ENCODE results near the gene SLIT1.
"Not testable (repeated sequence)": the region's sequence is repeated elsewhere in the genome, so short reads cannot be mapped to it uniquely, and the experiment has no call there.

The SLIT1 gene

GRCh38 chr10:97040706-97041105 lies 145.1 kb downstream of the SLIT1 start:
- Histone ChIP-seq H3K36me3 (ENCODE audit: control insufficient read depth in 1 of 2, insufficient read depth in 2 of 2, low read length in 2 of 2) (no peaks in the 10 kb centered on the region), H3K27me3 (ENCODE audit: control insufficient read depth in 1 of 2, insufficient read depth in 2 of 2, low read length in 2 of 2) (no peaks in the 10 kb centered on the region), H3K4me1 (ENCODE audit: control insufficient read depth in 1 of 2, insufficient read depth in 2 of 2, low read length in 2 of 2) (peaks cover 12% of the 10 kb centered on the region in 2 donors), H3K27ac (ENCODE audit: low read depth, low read length) (no peak overlapping the region), H3K4me3 (ENCODE audit: low read depth in 1 of 2, low read length in 2 of 2) (no peak overlapping the region), H3K9me3 (ENCODE audit: control insufficient read depth in 1 of 2, low read length in 2 of 2) (peaks cover 0 to 4% of the 10 kb centered on the region in 2 donors), H3K9ac (ENCODE audit: low read depth in 1 of 2, low read length in 2 of 2) (no peak overlapping the region)

GRCh38 chr10:97040248-97040584 lies 145.5 kb downstream of the SLIT1 start:
- peaks cover 12% of the 10 kb centered on the region in 2 donors for H3K4me1 ChIP-seq (ENCODE audit: control insufficient read depth in 1 of 2, insufficient read depth in 2 of 2, low read length in 2 of 2)
- H3K27me3 ChIP-seq (ENCODE audit: control insufficient read depth in 1 of 2, insufficient read depth in 2 of 2, low read length in 2 of 2): no peaks in the 10 kb centered on the region
- peaks cover 0 to 4% of the 10 kb centered on the region in 2 donors for H3K9me3 ChIP-seq (ENCODE audit: control insufficient read depth in 1 of 2, low read length in 2 of 2)
- no peaks in the 10 kb centered on the region for H3K36me3 ChIP-seq (ENCODE audit: control insufficient read depth in 1 of 2, insufficient read depth in 2 of 2, low read length in 2 of 2)
- H3K9ac ChIP-seq (ENCODE audit: low read depth in 1 of 2, low read length in 2 of 2): no peak overlapping the region
- no peak overlapping the region for H3K27ac ChIP-seq (ENCODE audit: low read depth, low read length)
- H3K4me3 ChIP-seq (ENCODE audit: low read depth in 1 of 2, low read length in 2 of 2): no peak overlapping the region

- Histone ChIP-seq H3K4me1 (ENCODE audit: control insufficient read depth in 1 of 2, insufficient read depth in 2 of 2, low read length in 2 of 2) (peaks cover 12% of the 10 kb centered on the region in 2 donors), H3K4me3 (ENCODE audit: low read depth in 1 of 2, low read length in 2 of 2) (no peak overlapping the region), H3K27me3 (ENCODE audit: control insufficient read depth in 1 of 2, insufficient read depth in 2 of 2, low read length in 2 of 2) (no peaks in the 10 kb centered on the region), H3K9me3 (ENCODE audit: control insufficient read depth in 1 of 2, low read length in 2 of 2) (peaks cover 0 to 1% of the 10 kb centered on the region in 2 donors), H3K9ac (ENCODE audit: low read depth in 1 of 2, low read length in 2 of 2) (no peak overlapping the region), H3K36me3 (ENCODE audit: control insufficient read depth in 1 of 2, insufficient read depth in 2 of 2, low read length in 2 of 2) (no peaks in the 10 kb centered on the region), H3K27ac (ENCODE audit: low read depth, low read length) (no peak overlapping the region)
Measured at GRCh38 chr10:97039538-97040247, 146.1 kb downstream of the SLIT1 start.

- Histone ChIP-seq H3K9ac (ENCODE audit: low read depth in 1 of 2, low read length in 2 of 2) (no peak overlapping the region), H3K4me3 (ENCODE audit: low read depth in 1 of 2, low read length in 2 of 2) (no peak overlapping the region), H3K27me3 (ENCODE audit: control insufficient read depth in 1 of 2, insufficient read depth in 2 of 2, low read length in 2 of 2) (no peaks in the 10 kb centered on the region), H3K36me3 (ENCODE audit: control insufficient read depth in 1 of 2, insufficient read depth in 2 of 2, low read length in 2 of 2) (no peaks in the 10 kb centered on the region), H3K27ac (ENCODE audit: low read depth, low read length) (no peak overlapping the region), H3K9me3 (ENCODE audit: control insufficient read depth in 1 of 2, low read length in 2 of 2) (no peaks in the 10 kb centered on the region), H3K4me1 (ENCODE audit: control insufficient read depth in 1 of 2, insufficient read depth in 2 of 2, low read length in 2 of 2) (peaks cover 12% of the 10 kb centered on the region in 2 donors)
Measured at GRCh38 chr10:97038688-97039087, 147.1 kb downstream of the SLIT1 start.

- H3K9ac ChIP-seq (ENCODE audit: low read depth in 1 of 2, low read length in 2 of 2): peak overlapping the region; percentile 35 to 66
- H3K27me3 ChIP-seq (ENCODE audit: control insufficient read depth in 1 of 2, insufficient read depth in 2 of 2, low read length in 2 of 2): no peaks in the 10 kb centered on the region
- H3K9me3 ChIP-seq (ENCODE audit: control insufficient read depth in 1 of 2, low read length in 2 of 2): no peaks in the 10 kb centered on the region
- H3K27ac ChIP-seq (ENCODE audit: low read depth, low read length): no peak overlapping the region
- H3K4me3 ChIP-seq (ENCODE audit: low read depth in 1 of 2, low read length in 2 of 2): peak overlapping the region; percentile 80 to 83
- H3K4me1 ChIP-seq (ENCODE audit: control insufficient read depth in 1 of 2, insufficient read depth in 2 of 2, low read length in 2 of 2): peaks cover 12% of the 10 kb centered on the region in 2 donors
- H3K36me3 ChIP-seq (ENCODE audit: control insufficient read depth in 1 of 2, insufficient read depth in 2 of 2, low read length in 2 of 2): no peaks in the 10 kb centered on the region
Measured at GRCh38 chr10:97037365-97038361, 148.1 kb downstream of the SLIT1 start.

- H3K9ac ChIP-seq (ENCODE audit: low read depth in 1 of 2, low read length in 2 of 2): no peak overlapping the region
- no peaks in the 10 kb centered on the region for H3K27me3 ChIP-seq (ENCODE audit: control insufficient read depth in 1 of 2, insufficient read depth in 2 of 2, low read length in 2 of 2)
- H3K27ac ChIP-seq (ENCODE audit: low read depth, low read length): no peak overlapping the region
- H3K4me3 ChIP-seq (ENCODE audit: low read depth in 1 of 2, low read length in 2 of 2): no peak overlapping the region
- peaks cover 12% of the 10 kb centered on the region in 2 donors for H3K4me1 ChIP-seq (ENCODE audit: control insufficient read depth in 1 of 2, insufficient read depth in 2 of 2, low read length in 2 of 2)
- no peaks in the 10 kb centered on the region for H3K9me3 ChIP-seq (ENCODE audit: control insufficient read depth in 1 of 2, low read length in 2 of 2)
- H3K36me3 ChIP-seq (ENCODE audit: control insufficient read depth in 1 of 2, insufficient read depth in 2 of 2, low read length in 2 of 2): no peaks in the 10 kb centered on the region
Measured at GRCh38 chr10:97034958-97035769, 150.6 kb downstream of the SLIT1 start.

- no peak overlapping the region for H3K4me3 ChIP-seq (ENCODE audit: low read depth in 1 of 2, low read length in 2 of 2)
- H3K9me3 ChIP-seq (ENCODE audit: control insufficient read depth in 1 of 2, low read length in 2 of 2): no peaks in the 10 kb centered on the region
- H3K9ac ChIP-seq (ENCODE audit: low read depth in 1 of 2, low read length in 2 of 2): no peak overlapping the region
- H3K27me3 ChIP-seq (ENCODE audit: control insufficient read depth in 1 of 2, insufficient read depth in 2 of 2, low read length in 2 of 2): no peaks in the 10 kb centered on the region
- no peaks in the 10 kb centered on the region for H3K36me3 ChIP-seq (ENCODE audit: control insufficient read depth in 1 of 2, insufficient read depth in 2 of 2, low read length in 2 of 2)
- no peak overlapping the region for H3K27ac ChIP-seq (ENCODE audit: low read depth, low read length)
- H3K4me1 ChIP-seq (ENCODE audit: control insufficient read depth in 1 of 2, insufficient read depth in 2 of 2, low read length in 2 of 2): peaks cover 12% of the 10 kb centered on the region in 2 donors
Measured at GRCh38 chr10:97034301-97034700, 151.5 kb downstream of the SLIT1 start.

GRCh38 chr10:97033841-97034240 lies 151.9 kb downstream of the SLIT1 start:
- not testable (repeated sequence) for H3K27ac ChIP-seq (ENCODE audit: low read depth, low read length); H3K9me3 ChIP-seq (ENCODE audit: control insufficient read depth in 1 of 2, low read length in 2 of 2); H3K36me3 ChIP-seq (ENCODE audit: control insufficient read depth in 1 of 2, insufficient read depth in 2 of 2, low read length in 2 of 2); H3K4me3 ChIP-seq (ENCODE audit: low read depth in 1 of 2, low read length in 2 of 2); H3K27me3 ChIP-seq (ENCODE audit: control insufficient read depth in 1 of 2, insufficient read depth in 2 of 2, low read length in 2 of 2); H3K9ac ChIP-seq (ENCODE audit: low read depth in 1 of 2, low read length in 2 of 2)
- H3K4me1 ChIP-seq (ENCODE audit: control insufficient read depth in 1 of 2, insufficient read depth in 2 of 2, low read length in 2 of 2): peaks cover 12% of the 10 kb centered on the region in 2 donors

GRCh38 chr10:97032624-97033023 lies 153.1 kb downstream of the SLIT1 start:
- no peak overlapping the region for H3K9ac ChIP-seq (ENCODE audit: low read depth in 1 of 2, low read length in 2 of 2)
- peaks cover 5 to 6% of the 10 kb centered on the region in 2 donors for H3K4me1 ChIP-seq (ENCODE audit: control insufficient read depth in 1 of 2, insufficient read depth in 2 of 2, low read length in 2 of 2)
- H3K27me3 ChIP-seq (ENCODE audit: control insufficient read depth in 1 of 2, insufficient read depth in 2 of 2, low read length in 2 of 2): no peaks in the 10 kb centered on the region
- no peaks in the 10 kb centered on the region for H3K9me3 ChIP-seq (ENCODE audit: control insufficient read depth in 1 of 2, low read length in 2 of 2)
- no peak overlapping the region for H3K27ac ChIP-seq (ENCODE audit: low read depth, low read length)
- H3K4me3 ChIP-seq (ENCODE audit: low read depth in 1 of 2, low read length in 2 of 2): no peak overlapping the region
- H3K36me3 ChIP-seq (ENCODE audit: control insufficient read depth in 1 of 2, insufficient read depth in 2 of 2, low read length in 2 of 2): no peaks in the 10 kb centered on the region
